Liver (tissue), 9 donors: ENCODE measurements around the gene FBXO47. TPM values are rescaled to one million over a fixed set of nuclear protein-coding genes. Genes with fewer than 3 reads are reported as not detected.

Source experiments
- DNase-seq: peaks from one replicate; pipeline ENCODE4 v3.0.0-alpha.2; 2017; ENCODE audit warnings: low spot score
- H3K27ac ChIP-seq, 2 donors: one replicate each; pipeline ENCODE4 v1.7.0; 2013; ENCODE audit warnings: inconsistent platforms in 2 of 2, low read length in 2 of 2, control low read depth in 1 of 2, low read depth in 1 of 2, mild to moderate bottlenecking in 1 of 2
- H3K27me3 ChIP-seq, 4 donors: one replicate each; pipeline versions ENCODE4 v1.6.1 to v1.7.0; 2013; ENCODE audit warnings: low read length in 3 of 4, inconsistent platforms in 1 of 4, mild to moderate bottlenecking in 1 of 4, moderate library complexity in 1 of 4; ENCODE audit not compliant: control insufficient read depth in 4 of 4, insufficient read depth in 4 of 4
- H3K36me3 ChIP-seq, 4 donors: one replicate each; pipeline versions ENCODE4 v1.6.1 to v1.7.0; 2013; ENCODE audit warnings: low read length in 3 of 4, mild to moderate bottlenecking in 3 of 4, low read depth in 1 of 4, moderate library complexity in 1 of 4; ENCODE audit not compliant: control insufficient read depth in 4 of 4, insufficient read depth in 3 of 4
- H3K4me1 ChIP-seq, 4 donors: one replicate each; pipeline versions ENCODE4 v1.6.1 to v1.7.0; 2013; ENCODE audit warnings: low read length in 3 of 4, mild to moderate bottlenecking in 3 of 4, moderate library complexity in 1 of 4; ENCODE audit not compliant: control insufficient read depth in 4 of 4, insufficient read depth in 4 of 4
- H3K4me3 ChIP-seq, 3 donors: one replicate each; pipeline versions ENCODE4 v1.6.1 to v1.7.0; 2013; ENCODE audit warnings: low read length in 3 of 3, control low read depth in 1 of 3, low read depth in 1 of 3, mild to moderate bottlenecking in 1 of 3
- H3K9ac ChIP-seq, 2 donors: one replicate each; pipeline ENCODE4 v1.7.0; 2013; ENCODE audit warnings: low read length in 2 of 2, mild to moderate bottlenecking in 2 of 2, moderate library complexity in 2 of 2, control low read depth in 1 of 2, low read depth in 1 of 2
- H3K9me3 ChIP-seq, 4 donors: one replicate each; pipeline versions ENCODE4 v1.6.1 to v1.7.0; 2013; ENCODE audit warnings: low read length in 3 of 4; ENCODE audit not compliant: control insufficient read depth in 4 of 4
- ATF3 ChIP-seq: IDR thresholded peaks from 2 replicates; pipeline ENCODE4 v1.6.1; 2016; ENCODE audit warnings: antibody characterized with exemption
- FOXA1 ChIP-seq: IDR thresholded peaks from 2 replicates; pipeline ENCODE4 v1.6.1; 2016; ENCODE audit warnings: antibody characterized with exemption
- FOXA2 ChIP-seq: IDR thresholded peaks from 2 replicates; pipeline ENCODE4 v1.6.1; 2016; ENCODE audit warnings: antibody characterized with exemption
- GABPA ChIP-seq, 2 donors: IDR thresholded peaks in 1 of 2; conservative IDR thresholded peaks in 1 of 2; 2 replicates each; pipeline ENCODE4 v1.6.1; 2016; ENCODE audit warnings: antibody characterized with exemption in 2 of 2, mild to moderate bottlenecking in 1 of 2, moderate library complexity in 1 of 2
- HNF4G ChIP-seq: IDR thresholded peaks from 2 replicates; pipeline ENCODE4 v1.6.1; 2016; ENCODE audit warnings: antibody characterized with exemption
- JUND ChIP-seq, 2 donors: IDR thresholded peaks; 2 replicates each; pipeline ENCODE4 v1.6.1; 2016; ENCODE audit warnings: antibody characterized with exemption in 2 of 2
- NR2F2 ChIP-seq: IDR thresholded peaks from 2 replicates; pipeline ENCODE4 v1.6.1; 2016; ENCODE audit warnings: antibody characterized with exemption
- RAD21 ChIP-seq, 2 donors: IDR thresholded peaks; 2 replicates each; pipeline ENCODE4 v1.6.1; 2016; ENCODE audit warnings: antibody characterized with exemption in 2 of 2, mild to moderate bottlenecking in 2 of 2
- RXRA ChIP-seq, 2 donors: IDR thresholded peaks; 2 replicates each; pipeline ENCODE4 v1.6.1; 2017 to 2018; ENCODE audit warnings: antibody characterized with exemption in 2 of 2, mild to moderate bottlenecking in 1 of 2
- SP1 ChIP-seq: IDR thresholded peaks from 2 replicates; pipeline ENCODE4 v1.6.1; 2018; ENCODE audit warnings: antibody characterized with exemption, mild to moderate bottlenecking
- YY1 ChIP-seq: IDR thresholded peaks from 2 replicates; pipeline ENCODE4 v1.6.1; 2016; ENCODE audit warnings: antibody characterized with exemption, mild to moderate bottlenecking
- ZBTB33 ChIP-seq: IDR thresholded peaks from 2 replicates; pipeline ENCODE4 v1.6.1; 2016; ENCODE audit warnings: antibody characterized with exemption
- WGBS: extraction: QIAGEN DNeasy Blood & Tissue Kit; methylation state at CpG from one replicate; pipeline ENCODE4 v1.1.7; 2013; 5-methylcytosine and 5-hydroxymethylcytosine counted together
- polyA plus RNA-seq, 2 donors: library from polyadenylated mRNA; stranded (reverse) in 1 of 2; unstranded in 1 of 2; fragments of 200-250 nt in 1 of 2; fragments of >200 nt in 1 of 2; fragmentation: Nextera tagmentation in 1 of 2; extraction: Ambion mirVana in 1 of 2; gene quantifications; one replicate each; pipeline versions ENCODE4 v1.2.1 to v1.2.3, GENCODE V29; 2013 to 2015
- total RNA-seq, 2 donors: library from RNA; depleted of rRNA; stranded (reverse); fragments of >200 nt; gene quantifications; one replicate each; pipeline ENCODE4 v1.2.3, GENCODE V29; 2014
- TF ChIP-seq, protein P1 (sequence below): IDR thresholded peaks from 2 replicates; pipeline ENCODE4 v1.6.1; 2016; ENCODE audit warnings: antibody characterized with exemption, mild to moderate bottlenecking
- TF ChIP-seq, protein P2 (sequence below): IDR thresholded peaks from 2 replicates; pipeline ENCODE4 v1.6.1; 2016; ENCODE audit warnings: antibody characterized with exemption
- TF ChIP-seq, protein P3 (sequence below): fragments of 150-350 bp; IDR thresholded peaks from 2 replicates; pipeline ENCODE4 v1.5.1; 2017; ENCODE audit warnings: improper control_type of control experiment, low read depth, low read length; ENCODE audit not compliant: missing input control
- donor health status: healthy.
- donor health status: healthy.
- donor health status: healthy.
- donor health status: healthy.
- donor health status: healthy.

Gene FBXO47
- total and polyA plus RNA-seq, 4 donors: not detected

DNA sequence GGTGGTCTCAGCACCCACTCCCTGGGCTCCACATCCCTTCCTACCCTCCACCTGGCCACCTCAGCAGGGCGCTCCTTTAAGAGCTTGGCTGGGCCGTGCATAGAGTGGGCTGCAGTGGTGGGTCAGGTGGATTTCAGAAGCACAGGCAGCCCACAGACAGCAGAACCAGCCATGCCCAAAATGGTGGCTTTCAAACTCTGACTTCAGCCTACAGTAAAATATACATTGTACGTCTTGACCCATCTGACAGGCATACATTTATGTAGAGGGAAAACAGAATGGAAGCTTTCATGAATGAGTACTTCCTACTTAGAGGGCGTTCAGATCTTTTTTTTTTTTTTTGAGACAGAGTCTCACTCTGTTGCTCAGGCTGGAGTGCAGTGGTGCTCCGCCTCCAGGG is 67.8 kb downstream of the FBXO47 start:
- DNase-seq: no peak
- TF ChIP-seq HNF4G: no peak
- TF ChIP-seq SP1: no peak
- no peak for TF ChIP-seq GABPA (IDR thresholded peaks at IDR 0.05 in 1 of 2, conservative IDR thresholded peaks at IDR 0.05 in 1 of 2)
- no peak for TF ChIP-seq ATF3
- TF ChIP-seq, protein P1, sequence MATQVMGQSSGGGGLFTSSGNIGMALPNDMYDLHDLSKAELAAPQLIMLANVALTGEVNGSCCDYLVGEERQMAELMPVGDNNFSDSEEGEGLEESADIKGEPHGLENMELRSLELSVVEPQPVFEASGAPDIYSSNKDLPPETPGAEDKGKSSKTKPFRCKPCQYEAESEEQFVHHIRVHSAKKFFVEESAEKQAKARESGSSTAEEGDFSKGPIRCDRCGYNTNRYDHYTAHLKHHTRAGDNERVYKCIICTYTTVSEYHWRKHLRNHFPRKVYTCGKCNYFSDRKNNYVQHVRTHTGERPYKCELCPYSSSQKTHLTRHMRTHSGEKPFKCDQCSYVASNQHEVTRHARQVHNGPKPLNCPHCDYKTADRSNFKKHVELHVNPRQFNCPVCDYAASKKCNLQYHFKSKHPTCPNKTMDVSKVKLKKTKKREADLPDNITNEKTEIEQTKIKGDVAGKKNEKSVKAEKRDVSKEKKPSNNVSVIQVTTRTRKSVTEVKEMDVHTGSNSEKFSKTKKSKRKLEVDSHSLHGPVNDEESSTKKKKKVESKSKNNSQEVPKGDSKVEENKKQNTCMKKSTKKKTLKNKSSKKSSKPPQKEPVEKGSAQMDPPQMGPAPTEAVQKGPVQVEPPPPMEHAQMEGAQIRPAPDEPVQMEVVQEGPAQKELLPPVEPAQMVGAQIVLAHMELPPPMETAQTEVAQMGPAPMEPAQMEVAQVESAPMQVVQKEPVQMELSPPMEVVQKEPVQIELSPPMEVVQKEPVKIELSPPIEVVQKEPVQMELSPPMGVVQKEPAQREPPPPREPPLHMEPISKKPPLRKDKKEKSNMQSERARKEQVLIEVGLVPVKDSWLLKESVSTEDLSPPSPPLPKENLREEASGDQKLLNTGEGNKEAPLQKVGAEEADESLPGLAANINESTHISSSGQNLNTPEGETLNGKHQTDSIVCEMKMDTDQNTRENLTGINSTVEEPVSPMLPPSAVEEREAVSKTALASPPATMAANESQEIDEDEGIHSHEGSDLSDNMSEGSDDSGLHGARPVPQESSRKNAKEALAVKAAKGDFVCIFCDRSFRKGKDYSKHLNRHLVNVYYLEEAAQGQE: no peak
- TF ChIP-seq RXRA (IDR thresholded peaks at IDR 0.05): no peak
- TF ChIP-seq, protein P2, sequence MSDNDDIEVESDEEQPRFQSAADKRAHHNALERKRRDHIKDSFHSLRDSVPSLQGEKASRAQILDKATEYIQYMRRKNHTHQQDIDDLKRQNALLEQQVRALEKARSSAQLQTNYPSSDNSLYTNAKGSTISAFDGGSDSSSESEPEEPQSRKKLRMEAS: no peak
- TF ChIP-seq ZBTB33: no peak
- TF ChIP-seq NR2F2: no peak
- TF ChIP-seq JUND (IDR thresholded peaks at IDR 0.05): no peak
- 83% methylated on average over 5 of the region's 5 CpGs for WGBS
- H3K36me3 ChIP-seq: peaks cover 0 to 6% (median 4%) of the 10 kb centered on the region in 4 donors
- H3K4me3 ChIP-seq: no peak overlapping the region
- no peaks in the 10 kb centered on the region for H3K9me3 ChIP-seq
- H3K4me1 ChIP-seq: peaks cover 18 to 48% (median 39%) of the 10 kb centered on the region in 4 donors
- peak overlapping the region; percentile 44 to 55 for H3K27ac ChIP-seq
- no peaks in the 10 kb centered on the region for H3K27me3 ChIP-seq
- H3K9ac ChIP-seq: no peak overlapping the region

DNA sequence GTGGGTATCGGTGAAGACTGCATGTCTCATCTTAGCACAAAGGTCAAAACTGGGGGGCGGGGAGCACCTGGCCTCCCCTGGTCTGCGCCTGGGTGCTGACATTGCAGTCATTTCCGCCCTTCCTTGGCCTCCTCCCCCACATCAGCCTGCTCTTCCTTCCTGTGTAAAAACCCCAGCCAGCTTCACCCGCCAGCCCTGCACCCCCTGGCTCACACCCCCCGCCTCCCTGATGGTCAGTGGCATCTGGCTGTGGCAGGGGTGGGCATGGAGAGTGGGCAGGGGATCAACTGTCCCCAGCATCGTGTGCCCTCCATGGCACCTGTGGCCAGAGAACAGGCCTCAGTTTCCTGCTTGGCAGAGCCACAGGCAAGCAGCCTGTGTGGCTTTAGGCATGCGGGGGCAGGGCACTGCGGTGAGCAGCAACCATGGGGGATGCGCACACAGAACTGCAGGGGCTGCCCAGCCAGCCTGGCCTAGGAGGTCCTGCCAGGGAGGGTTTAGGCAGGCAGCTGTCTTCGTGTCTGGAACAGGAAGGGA is 68.3 kb downstream of the FBXO47 start:
- H3K9ac ChIP-seq: no peak overlapping the region
- peak overlapping the region; percentile 44 to 55 for H3K27ac ChIP-seq
- peaks cover 20 to 53% (median 44%) of the 10 kb centered on the region in 4 donors for H3K4me1 ChIP-seq
- peaks cover 0 to 6% (median 4%) of the 10 kb centered on the region in 4 donors for H3K36me3 ChIP-seq
- H3K4me3 ChIP-seq: no peak overlapping the region
- TF ChIP-seq FOXA2 (no peak), FOXA1 (no peak), RAD21 (IDR thresholded peaks at IDR 0.05) (no peak), YY1 (no peak), SP1 (no peak), HNF4G (no peak), ATF3 (no peak)
- TF ChIP-seq, protein P3, sequence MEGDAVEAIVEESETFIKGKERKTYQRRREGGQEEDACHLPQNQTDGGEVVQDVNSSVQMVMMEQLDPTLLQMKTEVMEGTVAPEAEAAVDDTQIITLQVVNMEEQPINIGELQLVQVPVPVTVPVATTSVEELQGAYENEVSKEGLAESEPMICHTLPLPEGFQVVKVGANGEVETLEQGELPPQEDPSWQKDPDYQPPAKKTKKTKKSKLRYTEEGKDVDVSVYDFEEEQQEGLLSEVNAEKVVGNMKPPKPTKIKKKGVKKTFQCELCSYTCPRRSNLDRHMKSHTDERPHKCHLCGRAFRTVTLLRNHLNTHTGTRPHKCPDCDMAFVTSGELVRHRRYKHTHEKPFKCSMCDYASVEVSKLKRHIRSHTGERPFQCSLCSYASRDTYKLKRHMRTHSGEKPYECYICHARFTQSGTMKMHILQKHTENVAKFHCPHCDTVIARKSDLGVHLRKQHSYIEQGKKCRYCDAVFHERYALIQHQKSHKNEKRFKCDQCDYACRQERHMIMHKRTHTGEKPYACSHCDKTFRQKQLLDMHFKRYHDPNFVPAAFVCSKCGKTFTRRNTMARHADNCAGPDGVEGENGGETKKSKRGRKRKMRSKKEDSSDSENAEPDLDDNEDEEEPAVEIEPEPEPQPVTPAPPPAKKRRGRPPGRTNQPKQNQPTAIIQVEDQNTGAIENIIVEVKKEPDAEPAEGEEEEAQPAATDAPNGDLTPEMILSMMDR: no peak
- TF ChIP-seq, protein P1: no peak
- TF ChIP-seq, protein P2: no peak
- WGBS: 55% methylated on average over 11 of the region's 11 CpGs
- DNase-seq: no peak
- H3K9me3 ChIP-seq: no peaks in the 10 kb centered on the region
- no peaks in the 10 kb centered on the region for H3K27me3 ChIP-seq
